Measurements from ENCODE around the gene DPP6. TPM values are rescaled to one million over a fixed set of nuclear protein-coding genes. Genes with fewer than 3 reads are reported as not detected.

The DPP6 gene
- total RNA-seq, 3 donors from 2014 or later: 0.59 to 0.98 TPM; not detected in 1

GRCh38 chr7:154684666-154685563 is 632.7 kb downstream of the DPP6 start:
- no peak for DNase-seq (ENCODE audit: low spot score in 2 of 2)
- H3K9me3 ChIP-seq: no peaks in the 10 kb centered on the region
- no peaks in the 10 kb centered on the region for H3K36me3 ChIP-seq
- no peaks in the 10 kb centered on the region for H3K4me1 ChIP-seq
- intact Hi-C loops (cut with DNase I; ENCODE audit: low total_unique reads): loop anchor here (5.0 kb wide), 1 partner anchor 757 kb away; no protein-coding TSS in a partner anchor
- H3K4me3 ChIP-seq: no peak overlapping the region
- TF ChIP-seq CTCF (IDR thresholded peaks at IDR 0.05) (no peak), POLR2AphosphoS5 (IDR thresholded peaks at IDR 0.05) (no peak), POLR2A (IDR thresholded peaks at IDR 0.05) (no peak)
- no peak overlapping the region for H3K27ac ChIP-seq
- H3K27me3 ChIP-seq: no peaks in the 10 kb centered on the region

GRCh38 chr7:154685564-154685901 is 633.3 kb downstream of the DPP6 start:
- Histone ChIP-seq H3K4me3 (no peak overlapping the region), H3K27ac (no peak overlapping the region), H3K27me3 (no peaks in the 10 kb centered on the region), H3K36me3 (no peaks in the 10 kb centered on the region), H3K9me3 (no peaks in the 10 kb centered on the region), H3K4me1 (no peaks in the 10 kb centered on the region)
- intact Hi-C loops (cut with DNase I; ENCODE audit: low total_unique reads): loop anchor here (5.0 kb wide), 1 partner anchor 757 kb away; no protein-coding TSS in a partner anchor
- no peak for TF ChIP-seq CTCF (IDR thresholded peaks at IDR 0.05)
- no peak for DNase-seq (ENCODE audit: low spot score in 2 of 2)

GRCh38 chr7:154686305-154686704 is 634.1 kb downstream of the DPP6 start:
- H3K27ac ChIP-seq: no peak overlapping the region
- H3K4me3 ChIP-seq: no peak overlapping the region
- H3K27me3 ChIP-seq: no peaks in the 10 kb centered on the region
- intact Hi-C loops (cut with DNase I; ENCODE audit: low total_unique reads): loop anchor here (5.0 kb wide), 1 partner anchor 756 kb away; no protein-coding TSS in a partner anchor
- no peak for DNase-seq (ENCODE audit: low spot score in 2 of 2)
- TF ChIP-seq CTCF (IDR thresholded peaks at IDR 0.05): no peak
- TF ChIP-seq POLR2AphosphoS5 (IDR thresholded peaks at IDR 0.05): no peak
- no peak for TF ChIP-seq POLR2A (IDR thresholded peaks at IDR 0.05)
- H3K36me3 ChIP-seq: no peaks in the 10 kb centered on the region
- no peaks in the 10 kb centered on the region for H3K4me1 ChIP-seq
- H3K9me3 ChIP-seq: no peaks in the 10 kb centered on the region

- Histone ChIP-seq H3K27me3 (no peaks in the 10 kb centered on the region), H3K9me3 (no peaks in the 10 kb centered on the region), H3K4me1 (no peaks in the 10 kb centered on the region), H3K4me3 (no peak overlapping the region), H3K36me3 (no peaks in the 10 kb centered on the region), H3K27ac (no peak overlapping the region)
- intact Hi-C loops (cut with DNase I; ENCODE audit: low total_unique reads): loop anchor here (5.0 kb wide), 1 partner anchor 753 kb away; no protein-coding TSS in a partner anchor
- TF ChIP-seq POLR2A (IDR thresholded peaks at IDR 0.05) (no peak), CTCF (IDR thresholded peaks at IDR 0.05) (no peak), POLR2AphosphoS5 (IDR thresholded peaks at IDR 0.05) (no peak)
- DNase-seq (ENCODE audit: low spot score in 2 of 2): no peak
Measured at GRCh38 chr7:154688952-154689351, 636.8 kb downstream of the DPP6 start.

GRCh38 chr7:154690411-154690810 is 638.2 kb downstream of the DPP6 start:
- no peak overlapping the region for H3K4me3 ChIP-seq
- H3K36me3 ChIP-seq: no peaks in the 10 kb centered on the region
- no peaks in the 10 kb centered on the region for H3K4me1 ChIP-seq
- intact Hi-C loops (cut with DNase I; ENCODE audit: low total_unique reads): no loop called here
- no peaks in the 10 kb centered on the region for H3K9me3 ChIP-seq
- TF ChIP-seq CTCF (IDR thresholded peaks at IDR 0.05) (no peak), POLR2AphosphoS5 (IDR thresholded peaks at IDR 0.05) (no peak), POLR2A (IDR thresholded peaks at IDR 0.05) (no peak)
- DNase-seq (ENCODE audit: low spot score in 2 of 2): no peak
- H3K27ac ChIP-seq: no peak overlapping the region
- no peaks in the 10 kb centered on the region for H3K27me3 ChIP-seq
